NT2/D1 (cell line): ENCODE results near the gene HOXD8.

ENCODE experiments used
- SUZ12 ChIP-seq: IDR thresholded peaks from 2 replicates; pipeline ENCODE4 v1.6.1; 2011; ENCODE audit not compliant: insufficient read length, insufficient read depth; ENCODE audit errors: extremely low read depth
- YY1 ChIP-seq: IDR thresholded peaks from 2 replicates; pipeline ENCODE4 v1.6.1; 2011; ENCODE audit not compliant: insufficient read length, insufficient read depth
- ZNF274 ChIP-seq: IDR thresholded peaks from 2 replicates; pipeline ENCODE4 v1.6.1; 2011; ENCODE audit warnings: mild to moderate bottlenecking, low read depth, low read length

GRCh38 chr2:176172895-176173566 lies 43.5 kb downstream of the HOXD8 start:
- TF ChIP-seq ZNF274: no peak
- TF ChIP-seq YY1: no peak
- TF ChIP-seq SUZ12: no peak
